Activated gamma-delta T cell treated with anti-CD3 and anti-CD28 coated beads, Interleukin-2, amount 50 U/mL, for 16 hours (primary cell): Measurements from ENCODE around the gene EIF2B5.

ENCODE experiments used
- DNase-seq: peaks from one replicate; pipeline ENCODE4 v3.0.0-alpha.2; 2020; ENCODE audit warnings: low read depth

The EIF2B5 gene

DNA sequence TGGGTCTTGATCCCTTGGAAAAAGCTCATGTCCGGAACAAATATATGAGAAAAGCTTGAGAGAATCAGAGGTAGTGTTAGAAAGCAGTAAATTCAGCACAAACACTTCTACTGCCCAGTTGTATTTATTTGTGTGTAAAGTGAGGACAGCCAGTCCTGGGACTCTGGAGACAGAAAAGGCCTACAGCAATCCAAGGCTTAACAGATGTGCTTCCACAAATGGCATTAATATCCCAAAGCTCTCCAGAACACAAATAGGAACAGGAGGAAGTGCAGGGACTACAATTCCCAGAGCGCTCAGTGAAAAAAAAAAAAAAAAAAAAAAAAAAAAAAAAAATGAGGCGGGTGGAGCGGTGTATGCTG lies 39.1 kb downstream of the EIF2B5 start:
- DNase-seq, result no peak

DNA sequence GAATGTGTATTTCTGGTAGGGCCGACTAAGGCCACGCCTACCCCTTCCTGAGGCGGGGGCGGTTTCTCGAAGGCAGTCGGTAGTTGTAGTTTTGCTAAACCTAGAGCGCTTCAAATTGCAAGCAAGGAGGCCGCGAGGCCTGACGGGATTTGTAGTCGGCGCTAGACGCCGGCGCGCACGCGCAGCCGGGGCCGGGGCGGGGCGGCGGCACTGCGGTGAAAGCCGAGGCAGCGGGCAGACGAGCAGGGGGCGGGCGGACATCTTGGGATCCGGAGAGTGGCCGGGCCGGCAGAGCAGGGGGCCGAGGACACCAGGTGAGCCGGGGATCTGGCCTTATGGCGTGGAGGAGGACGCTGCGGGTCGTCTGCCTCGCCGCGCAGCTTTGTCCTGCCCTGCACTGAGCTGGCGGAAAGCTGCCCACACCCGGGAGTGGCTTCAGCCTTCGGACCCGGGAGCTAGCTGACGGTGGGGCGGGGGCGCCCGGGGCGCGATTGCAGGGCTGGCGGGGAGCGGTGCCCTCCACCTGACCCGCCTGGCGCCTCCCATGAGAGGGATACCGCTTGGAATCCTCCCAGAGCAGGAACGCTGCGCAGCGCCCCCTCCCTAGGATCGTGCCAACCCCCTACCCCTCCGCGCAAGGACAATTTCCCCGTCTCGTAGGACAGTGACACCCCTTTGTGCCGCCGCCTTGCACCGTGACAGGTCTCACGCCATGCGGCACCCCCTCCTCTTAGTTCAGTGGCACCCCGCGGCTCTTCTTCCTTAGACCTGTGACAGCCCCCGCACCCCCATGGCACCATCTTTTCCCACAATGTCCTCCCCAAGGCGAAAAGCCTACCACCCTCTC lies 39.7 kb downstream of the EIF2B5 start, which contains the start of gene AP2M1:
TSS of gene AP2M1 (plus strand) at position 210 of the 847 bp plus-strand sequence. CDS start 2,139 bp downstream, outside the sequence.
- DNase-seq, result peak; percentile 97

DNA sequence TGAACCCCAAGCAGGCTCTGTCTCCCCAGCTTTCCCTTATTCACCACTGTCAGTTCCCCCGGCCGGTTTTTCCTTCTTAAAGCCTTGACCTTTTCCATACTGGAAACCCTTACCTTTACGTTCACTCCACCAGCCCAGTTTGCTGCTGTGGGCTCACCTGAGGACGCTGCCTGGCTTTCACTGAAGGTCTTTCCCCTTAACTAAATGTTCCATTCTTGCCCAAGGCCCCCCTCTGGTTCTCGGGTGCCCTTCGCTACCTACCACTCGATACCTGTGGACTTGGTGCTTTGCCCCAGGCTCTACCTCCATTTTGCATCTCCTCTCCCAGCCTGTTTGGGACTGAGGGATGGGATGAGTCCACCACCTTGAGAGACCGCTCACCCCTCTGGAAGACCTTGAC lies 40.3 kb downstream of the EIF2B5 start:
- no peak for DNase-seq

DNA sequence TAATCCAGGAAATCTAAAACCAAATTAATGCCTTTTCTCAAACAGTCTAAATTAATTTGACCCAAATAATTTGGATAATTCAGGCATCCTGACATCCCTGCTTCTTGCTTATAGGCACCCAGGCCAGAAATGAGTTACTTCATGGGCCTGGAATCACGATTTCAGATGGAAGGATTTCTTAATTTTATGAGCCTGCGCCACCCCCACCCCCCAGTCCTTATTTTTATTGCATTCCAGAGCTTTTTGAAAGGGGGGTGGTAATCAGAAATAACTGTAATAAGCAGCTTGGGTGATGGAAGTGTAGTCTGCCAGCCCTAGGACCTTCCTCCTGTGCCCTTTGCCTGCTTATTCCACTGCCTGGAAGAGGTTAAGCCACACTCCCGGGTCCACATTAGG lies 40.8 kb downstream of the EIF2B5 start:
- no peak for DNase-seq

DNA sequence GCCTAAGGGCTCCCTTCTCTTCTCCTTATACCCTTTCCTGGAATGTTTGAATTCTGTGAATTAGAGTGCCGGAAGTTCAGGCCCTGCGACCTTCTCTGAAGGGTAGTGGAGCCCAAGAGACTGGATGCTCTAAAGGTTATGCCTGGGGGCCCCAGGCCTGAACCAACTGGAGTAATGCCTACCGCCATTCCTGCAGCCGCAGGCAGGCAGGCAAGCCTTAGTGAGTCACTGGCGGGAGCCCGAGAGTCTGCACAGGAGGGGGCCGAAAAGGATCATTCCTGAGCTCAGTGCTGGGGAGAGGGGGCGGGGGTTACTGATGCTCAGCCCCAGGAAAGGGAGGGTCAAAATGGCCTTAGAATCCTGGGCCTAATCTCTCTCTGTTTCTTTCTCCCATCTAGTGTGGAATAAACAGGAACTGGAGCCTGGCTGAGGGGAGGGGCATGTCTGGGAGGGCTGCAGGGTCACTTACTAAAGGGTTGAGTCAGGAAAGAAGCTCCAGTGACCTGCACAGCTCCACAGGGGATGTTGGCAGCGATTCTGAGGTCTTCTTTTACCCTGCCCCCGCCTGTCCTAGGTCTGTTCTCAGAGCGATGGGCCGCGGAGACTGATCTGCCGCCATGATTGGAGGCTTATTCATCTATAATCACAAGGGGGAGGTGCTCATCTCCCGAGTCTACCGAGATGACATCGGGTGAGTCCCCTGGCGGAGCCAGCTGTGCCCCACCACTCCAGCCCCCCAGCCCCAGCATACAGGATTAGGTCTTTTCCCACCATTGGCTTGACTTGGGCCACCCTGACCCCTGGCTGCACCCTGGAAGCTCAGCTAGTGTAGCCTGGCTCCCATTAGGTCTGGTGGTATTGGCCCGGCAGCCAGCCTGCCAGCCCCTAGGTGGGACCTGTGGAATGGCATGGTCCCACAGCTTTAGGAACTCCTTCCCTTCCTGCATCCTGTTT lies 41.5 kb downstream of the EIF2B5 start:
- no peak for DNase-seq

DNA sequence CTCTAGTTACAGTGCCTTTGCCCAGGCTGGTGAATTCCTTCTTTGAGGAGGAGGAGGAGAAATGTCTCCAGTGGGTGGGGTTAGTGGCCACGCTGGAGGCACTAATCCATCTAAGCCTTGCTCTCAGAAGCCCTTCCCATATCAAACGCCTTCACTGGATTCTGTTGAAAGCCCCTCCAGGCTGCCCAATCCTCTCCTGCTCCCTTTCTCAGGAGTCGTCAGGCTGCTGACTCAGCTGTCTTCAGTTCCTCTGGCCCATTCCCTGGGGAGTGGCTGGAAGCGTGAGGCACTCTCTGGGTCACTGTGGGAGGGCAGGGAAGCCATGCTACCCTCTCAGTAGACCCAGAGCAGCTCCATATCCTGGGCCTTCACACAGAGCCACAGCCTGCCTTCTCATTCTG lies 42.2 kb downstream of the EIF2B5 start:
- DNase-seq, result no peak

DNA sequence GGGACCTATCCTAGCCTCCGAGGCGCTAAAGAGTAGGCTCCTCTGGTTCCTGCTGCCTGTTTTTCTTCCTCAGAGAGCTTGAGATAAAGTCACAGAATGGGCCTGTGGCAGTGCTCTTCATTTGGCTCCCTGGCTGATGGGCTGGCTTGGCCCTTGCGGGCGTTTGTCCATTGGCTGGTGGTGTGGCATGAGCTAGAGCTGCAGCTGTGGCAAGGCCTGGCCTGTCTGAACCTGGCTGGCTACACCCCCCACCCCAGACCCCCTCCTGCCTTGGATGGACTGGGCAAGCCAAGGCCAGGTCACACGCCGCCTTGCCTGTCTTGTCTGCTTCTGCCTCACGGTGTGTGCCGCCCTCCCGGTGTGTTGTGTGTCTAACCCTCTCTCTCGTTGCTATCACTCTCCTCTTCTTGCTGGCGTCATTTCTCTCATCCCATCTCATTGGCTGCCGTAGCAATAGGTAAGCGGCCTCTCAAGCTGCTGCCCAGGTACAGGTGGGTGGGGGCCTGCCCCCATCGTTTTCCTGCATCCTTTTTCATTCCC lies 42.7 kb downstream of the EIF2B5 start:
- no peak for DNase-seq

DNA sequence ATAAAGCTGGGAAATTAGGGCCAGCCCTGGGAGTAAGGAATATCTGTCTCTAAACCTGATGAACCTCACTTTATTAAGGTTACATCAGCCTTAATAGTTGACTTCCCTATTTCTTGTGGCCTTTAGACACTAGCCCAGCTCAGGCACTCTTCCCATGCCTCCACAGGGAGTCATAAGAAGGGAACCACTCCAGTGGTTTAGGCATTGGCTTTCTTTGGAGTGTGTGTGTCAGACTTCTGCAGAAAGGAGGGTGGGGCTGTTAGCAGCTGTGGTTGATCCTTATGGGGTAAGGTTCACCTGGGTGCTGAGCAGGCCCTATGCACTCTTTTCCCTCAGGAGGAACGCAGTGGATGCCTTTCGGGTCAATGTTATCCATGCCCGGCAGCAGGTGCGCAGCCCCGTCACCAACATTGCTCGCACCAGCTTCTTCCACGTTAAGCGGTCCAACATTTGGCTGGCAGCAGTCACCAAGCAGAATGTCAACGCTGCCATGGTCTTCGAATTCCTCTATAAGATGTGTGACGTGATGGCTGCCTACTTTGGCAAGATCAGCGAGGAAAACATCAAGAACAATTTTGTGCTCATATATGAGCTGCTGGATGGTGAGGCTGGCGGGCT lies 43.5 kb downstream of the EIF2B5 start:
- DNase-seq, result no peak

DNA sequence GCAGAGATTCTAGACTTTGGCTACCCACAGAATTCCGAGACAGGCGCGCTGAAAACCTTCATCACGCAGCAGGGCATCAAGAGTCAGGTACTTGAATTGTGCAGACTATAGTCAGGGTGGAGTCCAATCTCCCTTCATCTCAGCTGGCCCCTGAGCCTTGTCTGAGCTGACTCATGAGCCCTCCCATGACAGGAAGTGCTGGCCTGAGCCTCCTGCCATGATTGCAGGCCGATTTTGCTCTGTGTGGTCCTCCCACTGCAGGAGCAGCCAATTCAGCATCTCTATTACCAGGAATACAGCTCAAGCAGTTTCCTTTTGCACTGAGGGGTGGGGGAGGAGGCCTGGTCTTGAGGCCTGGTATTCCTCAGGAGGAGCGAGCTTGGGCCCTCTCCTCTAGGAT lies 45.0 kb downstream of the EIF2B5 start:
- DNase-seq, result no peak

DNA sequence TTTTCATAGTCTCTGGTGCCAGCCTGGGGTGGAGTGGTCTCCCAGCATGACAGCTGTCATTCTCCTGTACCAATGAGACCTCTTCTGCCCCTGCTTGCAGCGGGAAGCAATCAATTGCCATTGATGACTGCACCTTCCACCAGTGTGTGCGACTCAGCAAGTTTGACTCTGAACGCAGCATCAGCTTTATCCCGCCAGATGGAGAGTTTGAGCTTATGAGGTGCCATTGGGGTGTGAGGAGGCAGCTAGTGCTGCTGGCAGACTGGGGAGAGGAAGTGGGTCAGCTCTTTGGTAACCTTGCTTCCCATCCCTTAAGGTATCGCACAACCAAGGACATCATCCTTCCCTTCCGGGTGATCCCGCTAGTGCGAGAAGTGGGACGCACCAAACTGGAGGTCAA lies 46.4 kb downstream of the EIF2B5 start:
- no peak for DNase-seq

DNA sequence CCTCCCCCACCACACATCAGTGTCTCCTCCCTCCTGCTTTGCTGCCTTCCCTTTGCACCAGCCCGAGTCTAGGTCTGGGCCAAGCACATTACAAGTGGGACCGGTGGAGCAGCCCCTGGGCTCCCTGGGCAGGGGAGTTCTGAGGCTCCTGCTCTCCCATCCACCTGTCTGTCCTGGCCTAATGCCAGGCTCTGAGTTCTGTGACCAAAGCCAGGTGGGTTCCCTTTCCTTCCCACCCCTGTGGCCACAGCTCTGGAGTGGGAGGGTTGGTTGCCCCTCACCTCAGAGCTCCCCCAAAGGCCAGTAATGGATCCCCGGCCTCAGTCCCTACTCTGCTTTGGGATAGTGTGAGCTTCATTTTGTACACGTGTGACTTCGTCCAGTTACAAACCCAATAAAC lies 48.5 kb downstream of the EIF2B5 start:
- no peak for DNase-seq

DNA sequence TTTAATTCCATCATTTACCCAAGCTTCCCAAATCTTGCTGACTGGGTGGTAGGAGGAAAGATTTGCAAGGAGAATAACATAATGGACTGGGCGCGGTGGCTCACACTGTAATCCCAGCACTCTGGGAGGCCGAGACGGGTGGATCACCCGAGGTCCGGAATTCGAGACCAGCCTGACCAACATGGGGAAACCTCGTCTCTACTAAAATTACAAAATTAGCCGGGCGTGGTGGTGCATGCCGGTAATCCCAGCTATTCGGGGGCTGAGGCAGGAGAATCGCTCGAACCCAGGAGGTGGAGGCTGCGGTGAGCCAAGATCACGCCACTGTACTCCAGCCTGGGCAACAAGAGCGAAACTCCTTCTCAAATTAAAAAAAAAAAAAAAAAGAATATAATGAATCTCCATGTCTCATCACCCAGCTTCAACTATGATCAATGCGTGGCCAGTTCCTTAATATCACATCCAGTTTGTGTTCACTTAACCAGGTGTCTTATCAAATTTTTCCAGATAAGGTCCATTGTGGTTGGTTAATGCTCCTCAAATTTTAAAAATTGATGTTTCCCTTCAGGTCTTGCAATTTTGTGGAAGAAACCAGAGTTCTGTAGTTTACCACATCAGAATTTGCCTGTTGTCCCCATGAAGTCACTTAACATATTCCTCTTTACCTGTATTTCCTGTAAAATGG lies 49.5 kb downstream of the EIF2B5 start:
- DNase-seq, result no peak

DNA sequence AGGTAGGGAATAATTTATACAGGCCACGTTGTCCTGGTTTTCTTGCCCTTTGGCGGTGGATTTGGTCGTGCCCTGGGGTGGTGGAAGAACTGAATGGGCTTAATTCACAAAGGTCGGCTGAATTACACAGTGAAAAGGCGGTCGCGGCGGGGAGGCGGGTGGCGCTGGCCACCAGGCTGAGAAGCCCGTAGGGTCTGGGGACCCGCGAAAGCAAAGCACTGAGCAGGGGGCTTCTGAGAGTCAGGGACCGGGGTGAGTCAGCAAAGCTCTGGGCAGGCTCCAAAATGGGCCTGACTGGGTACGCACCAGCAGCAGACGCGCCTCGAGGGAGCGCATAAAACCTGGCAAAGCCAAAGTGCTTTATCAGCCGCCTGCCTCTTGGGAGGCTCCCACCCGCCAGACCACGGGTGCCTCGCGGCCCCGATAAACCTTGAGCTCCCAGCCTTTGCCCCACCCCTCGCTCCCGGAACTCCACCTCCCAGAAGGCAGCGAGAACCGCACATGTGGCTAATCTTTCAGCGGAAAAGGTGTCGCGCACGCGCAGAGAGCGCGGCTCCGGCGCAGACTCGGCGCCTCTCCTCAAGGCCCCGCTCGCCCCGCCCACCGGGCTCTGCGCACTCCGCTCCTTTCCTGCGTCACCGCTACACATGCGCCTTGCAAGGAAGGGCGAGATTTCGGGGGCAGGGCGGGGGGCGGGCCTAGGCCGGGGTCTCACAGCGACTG lies 50.5 kb downstream of the EIF2B5 start:
- DNase-seq, result peak; percentile 99

DNA sequence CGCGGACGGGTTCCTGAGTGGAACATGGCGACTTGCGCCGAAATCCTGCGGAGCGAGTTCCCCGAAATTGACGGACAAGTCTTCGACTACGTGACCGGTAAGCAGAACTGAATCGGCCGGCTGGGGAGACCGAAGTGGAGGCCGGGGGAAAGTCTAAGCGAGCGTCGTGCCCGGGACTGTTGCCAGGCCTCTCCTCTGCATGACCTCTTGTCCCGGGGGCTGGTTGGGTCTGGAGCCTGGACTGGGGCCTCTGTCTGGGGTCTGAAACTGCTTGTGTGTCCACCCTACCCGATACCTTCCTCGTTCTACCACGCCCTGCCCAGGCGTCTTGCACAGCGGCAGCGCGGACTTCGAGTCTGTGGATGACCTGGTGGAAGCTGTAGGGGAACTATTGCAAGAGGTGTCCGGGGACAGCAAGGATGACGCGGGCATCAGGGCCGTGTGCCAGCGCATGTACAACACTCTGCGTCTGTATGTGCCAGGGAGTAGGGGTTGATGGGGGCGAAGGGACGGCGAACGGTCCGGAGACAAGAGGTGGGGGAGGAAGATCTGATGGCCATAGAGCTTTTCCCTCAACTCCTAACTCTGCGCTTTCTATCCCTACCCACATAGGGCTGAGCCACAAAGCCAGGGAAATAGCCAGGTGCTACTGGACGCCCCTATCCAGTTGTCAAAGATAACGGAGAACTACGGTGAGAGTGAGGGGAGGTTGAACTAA lies 51.2 kb downstream of the EIF2B5 start, which contains the start of gene ABCF3:
TSS of gene ABCF3 (plus strand) at position 16 of the 718 bp plus-strand sequence. CDS start at position 25, 9 bp downstream.
- DNase-seq, result no peak

DNA sequence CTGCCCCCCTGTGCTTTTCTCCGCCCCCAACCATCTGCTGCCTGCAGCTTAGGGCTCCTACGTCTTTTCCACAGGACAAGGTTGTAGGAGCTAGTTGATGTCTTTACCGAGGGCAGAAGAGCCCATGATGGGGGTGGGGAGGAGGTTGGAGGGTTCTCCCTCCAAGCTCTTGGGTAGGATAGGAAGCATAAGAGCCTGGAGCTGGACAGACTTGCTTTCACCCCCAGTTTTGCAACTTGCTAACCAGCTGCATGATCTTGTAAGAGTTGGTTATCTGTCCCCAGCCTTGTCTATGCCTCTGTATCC lies 51.7 kb downstream of the EIF2B5 start:
- no peak for DNase-seq

DNA sequence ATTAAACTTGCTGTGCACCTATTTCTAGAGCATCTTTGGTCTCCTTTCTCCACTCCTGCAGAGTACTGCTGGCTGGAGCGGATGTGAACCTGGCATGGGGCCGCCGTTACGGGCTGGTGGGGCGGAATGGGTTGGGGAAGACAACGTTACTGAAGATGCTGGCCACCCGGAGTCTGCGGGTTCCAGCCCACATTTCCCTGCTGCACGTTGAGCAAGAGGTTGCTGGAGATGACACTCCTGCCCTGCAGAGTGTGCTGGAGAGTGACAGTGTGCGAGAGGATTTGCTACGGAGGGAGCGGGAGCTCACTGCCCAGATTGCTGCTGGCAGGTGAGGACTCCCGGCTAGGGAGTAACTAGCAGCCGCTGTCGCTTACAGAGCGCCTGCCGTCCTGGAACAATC lies 52.9 kb downstream of the EIF2B5 start:
- DNase-seq, result no peak

DNA sequence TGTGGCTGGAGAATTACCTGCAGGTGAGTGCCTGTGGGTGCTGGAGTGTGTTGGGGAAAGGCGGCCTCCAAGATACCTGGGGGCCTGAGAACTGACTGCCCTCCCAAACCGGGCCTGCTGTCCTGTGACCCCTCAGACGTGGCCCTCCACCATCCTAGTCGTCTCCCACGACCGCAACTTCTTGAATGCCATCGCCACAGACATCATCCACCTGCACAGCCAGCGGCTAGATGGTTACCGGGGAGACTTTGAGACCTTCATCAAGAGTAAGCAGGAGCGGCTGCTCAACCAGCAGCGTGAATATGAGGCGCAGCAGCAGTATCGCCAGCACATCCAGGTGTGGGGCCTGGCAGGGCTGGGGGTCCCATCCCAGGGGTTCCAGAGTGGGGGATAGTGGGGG lies 54.3 kb downstream of the EIF2B5 start:
- no peak for DNase-seq

DNA sequence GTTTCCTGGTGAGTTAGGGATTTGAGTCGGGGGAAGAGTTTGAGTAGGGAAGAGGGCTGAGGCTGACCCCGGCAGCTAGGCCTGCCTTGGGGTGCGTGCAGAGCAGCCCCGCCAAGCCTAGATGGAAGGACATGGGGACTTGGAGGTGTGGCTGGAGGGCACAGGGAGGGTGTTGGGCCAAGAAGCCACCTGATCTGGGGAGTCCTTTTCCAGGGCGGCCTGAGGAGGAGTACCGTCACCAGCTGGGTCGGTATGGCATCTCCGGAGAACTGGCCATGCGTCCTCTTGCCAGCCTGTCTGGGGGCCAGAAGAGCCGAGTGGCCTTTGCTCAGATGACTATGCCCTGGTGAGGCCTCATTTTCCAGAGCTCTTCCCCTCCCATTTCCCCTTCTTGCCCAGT lies 57.7 kb downstream of the EIF2B5 start:
- DNase-seq, result no peak

DNA sequence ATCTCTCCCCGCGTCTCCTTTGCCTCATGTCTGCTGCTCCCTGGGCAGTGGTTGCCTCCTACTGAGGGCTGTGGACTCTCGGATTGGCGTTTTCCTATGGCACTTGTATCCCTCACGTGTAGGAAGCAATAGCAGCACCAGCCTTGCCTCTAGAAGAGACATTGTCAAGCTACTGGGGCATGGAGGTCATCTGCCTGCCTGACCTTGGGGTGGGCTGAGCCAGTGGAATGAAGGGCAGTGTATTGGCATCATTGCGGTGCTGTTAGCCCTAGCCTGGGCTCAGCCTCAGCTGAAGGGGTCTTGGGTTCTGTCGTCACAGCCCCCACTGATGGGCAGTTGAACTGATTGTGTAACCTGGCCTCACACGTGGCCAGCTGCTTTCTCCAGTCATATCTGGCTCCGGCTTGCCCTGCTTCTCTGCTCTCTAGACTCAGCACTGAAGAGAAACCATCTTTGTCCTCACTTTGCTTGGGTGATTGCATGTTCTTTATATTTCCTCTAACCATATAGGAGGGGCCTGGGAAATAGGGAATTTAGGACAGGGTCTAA lies 58.9 kb downstream of the EIF2B5 start:
- no peak for DNase-seq
